ENCODE measurements around the gene PHLDA2.

The PHLDA2 gene

GRCh38 chr11:2892215-2892966, 36.8 kb downstream of the PHLDA2 start:
- DNase-seq: peak in 1 of 2 experiments; percentile 58

DNA sequence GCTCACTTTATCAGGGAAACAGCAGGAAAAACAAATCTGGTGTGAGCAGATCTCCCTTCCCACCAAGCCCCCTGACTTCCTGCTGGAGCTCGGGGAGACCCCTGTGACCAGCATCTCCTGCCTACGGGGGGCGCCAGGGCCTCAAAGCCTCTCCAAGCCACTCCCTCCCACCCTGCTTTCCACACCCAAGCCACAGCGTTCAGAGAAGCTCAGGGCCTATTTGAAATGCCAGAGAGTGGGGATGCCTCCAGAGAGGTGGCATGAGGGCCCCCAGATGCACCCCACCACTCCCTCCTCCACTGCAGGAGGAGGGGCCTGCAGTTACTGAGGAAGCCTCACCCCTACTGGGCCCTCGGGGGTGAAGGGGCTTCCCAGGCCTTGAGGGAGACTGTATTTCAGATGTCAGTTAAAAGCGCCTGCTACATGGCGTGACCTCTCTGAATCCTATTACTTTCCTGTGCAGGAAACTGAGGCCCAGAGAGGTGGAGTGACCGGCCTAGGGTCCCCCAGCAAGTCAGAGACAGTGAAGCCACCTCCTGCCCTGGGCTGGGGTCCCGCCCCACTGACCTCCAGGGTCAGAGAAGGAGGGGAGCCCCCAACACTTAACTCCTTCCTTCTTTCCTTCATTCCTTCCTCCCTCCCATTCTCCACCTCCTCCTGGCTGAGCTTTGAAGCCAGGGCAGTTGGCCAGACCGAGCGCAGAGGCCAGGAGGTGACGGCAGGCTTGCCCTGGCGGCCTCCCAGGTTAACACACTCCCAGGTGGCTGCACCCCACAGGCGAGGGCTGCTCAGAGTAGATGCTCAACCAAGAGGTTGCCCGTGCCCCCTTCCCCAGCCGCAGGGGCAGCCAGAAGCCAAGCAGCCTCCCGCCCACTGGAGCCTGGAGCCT, 37.6 kb downstream of the PHLDA2 start:
- DNase-seq: peak in 1 of 2 experiments; percentile 67

- DNase-seq: no peak
Observed at GRCh38 chr11:2890466-2891294, 38.5 kb downstream of the PHLDA2 start.

DNA sequence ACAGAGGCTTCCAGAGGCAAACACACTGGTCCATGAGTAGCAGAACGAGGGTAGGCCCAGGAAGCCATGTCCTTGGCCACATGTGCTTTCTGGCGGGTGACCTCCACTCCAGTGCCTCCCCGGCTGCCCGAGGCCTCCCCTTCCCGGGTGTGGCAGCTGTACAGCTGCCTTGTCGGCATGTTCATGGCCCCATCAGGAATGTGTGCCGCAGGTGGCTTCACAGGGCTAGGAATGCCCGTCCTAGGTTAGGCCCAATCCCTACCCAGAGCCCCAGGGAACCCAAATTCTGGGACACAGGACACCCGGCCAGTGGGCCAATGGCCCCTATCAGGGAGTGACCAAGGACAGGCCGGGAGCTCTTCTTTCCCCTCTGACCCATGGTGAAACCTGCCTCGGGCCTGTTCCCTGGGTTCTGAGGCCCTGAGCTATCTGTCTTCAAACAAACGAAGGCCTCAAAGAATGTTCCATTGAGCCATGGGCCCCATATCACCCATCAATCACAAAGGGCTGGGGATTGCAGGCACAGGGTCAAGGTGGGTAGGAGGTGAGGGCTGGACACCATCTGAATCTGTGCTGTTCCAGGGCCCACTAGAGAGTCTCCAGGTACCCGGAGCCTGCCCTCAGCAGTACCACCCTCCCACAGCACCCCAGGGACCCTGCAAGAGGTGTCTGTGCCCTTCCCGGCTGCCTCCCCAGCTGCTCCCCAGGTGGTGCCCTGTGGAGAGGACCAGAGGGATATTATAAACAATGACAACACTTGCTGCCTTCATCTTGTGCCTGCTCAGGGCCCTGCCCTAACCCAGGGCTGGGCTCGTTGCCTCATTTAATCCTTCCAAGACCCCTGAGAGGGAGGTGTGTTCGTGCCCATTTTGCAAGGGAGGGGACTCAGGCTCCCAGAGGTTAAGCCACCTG, 39.6 kb downstream of the PHLDA2 start:
- no peak for DNase-seq

DNA sequence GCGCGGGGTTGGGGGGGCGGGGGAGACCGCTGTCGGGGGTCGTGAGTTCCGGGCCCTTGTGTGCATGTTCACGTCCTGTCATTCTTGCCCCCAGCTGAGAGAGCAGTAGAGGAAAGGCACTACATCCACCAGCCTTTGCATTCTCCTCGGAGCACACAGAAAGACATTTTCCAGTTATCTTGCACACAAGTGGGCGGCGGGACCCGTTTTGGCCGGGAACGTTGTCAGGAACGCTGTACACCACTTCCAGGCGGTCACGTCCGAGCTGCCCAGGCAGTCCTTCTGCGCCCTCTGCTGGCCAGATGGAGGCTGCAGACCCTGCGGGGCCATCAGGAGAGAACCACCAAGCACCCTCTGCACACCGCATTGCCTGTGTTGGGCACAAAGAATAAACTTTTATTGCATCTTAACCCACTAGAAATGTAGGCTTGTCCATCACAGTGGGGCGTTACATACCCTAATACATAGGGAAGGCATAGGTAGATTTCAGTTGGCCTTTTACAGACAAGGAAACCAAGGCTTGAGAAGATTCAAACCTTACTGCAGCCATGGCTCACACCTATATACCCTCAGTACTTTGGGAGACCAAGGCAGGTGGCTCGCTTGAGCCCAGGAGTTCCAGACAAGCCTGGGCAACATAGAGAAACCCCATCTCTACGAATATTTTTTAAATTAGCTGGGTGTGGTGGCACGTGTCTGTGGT, 40.8 kb downstream of the PHLDA2 start:
- DNase-seq: peak; percentile 41 to 85

- no peak for DNase-seq
Observed at GRCh38 chr11:2887515-2888195, 41.6 kb downstream of the PHLDA2 start.

- no peak for DNase-seq
Observed at GRCh38 chr11:2886936-2887335, 42.3 kb downstream of the PHLDA2 start.

GRCh38 chr11:2886191-2886894, 42.9 kb downstream of the PHLDA2 start:
- no peak for DNase-seq

- peak in 1 of 2 experiments; percentile 71 for DNase-seq
Observed at GRCh38 chr11:2885678-2886081, 43.5 kb downstream of the PHLDA2 start, which contains the start of gene CDKN1C. CDKN1C (minus strand) TSS chr11:2885775; CDS start chr11:2885456, 319 bp downstream.

DNA sequence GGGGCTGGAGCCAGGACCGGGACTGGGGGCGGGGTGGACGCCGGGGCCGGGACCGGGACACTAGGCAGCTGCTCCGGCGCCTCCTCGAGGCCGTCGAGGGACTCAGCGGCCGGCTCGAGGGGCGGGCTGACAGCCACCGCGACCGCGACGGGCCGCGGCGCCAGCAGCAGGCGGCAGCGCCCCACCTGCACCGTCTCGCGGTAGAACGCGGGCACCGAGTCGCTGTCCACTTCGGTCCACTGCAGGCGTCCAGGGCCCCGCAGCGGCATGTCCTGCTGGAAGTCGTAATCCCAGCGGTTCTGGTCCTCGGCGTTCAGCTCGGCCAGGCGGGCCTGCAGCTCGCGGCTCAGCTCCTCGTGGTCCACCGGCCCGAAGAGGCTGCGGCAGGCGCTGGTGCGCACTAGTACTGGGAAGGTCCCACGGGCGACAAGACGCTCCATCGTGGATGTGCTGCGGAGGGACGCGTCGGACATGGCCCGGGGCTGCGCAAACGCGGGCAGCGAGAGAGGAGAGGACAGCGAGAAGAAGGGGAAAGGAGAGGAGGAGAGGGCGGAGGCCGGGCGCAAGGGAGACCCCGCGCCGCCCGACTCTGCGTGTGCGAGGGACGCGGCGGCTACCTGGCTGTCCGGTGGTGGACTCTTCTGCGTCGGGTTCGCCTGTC, 44.1 kb downstream of the PHLDA2 start:
- DNase-seq: no peak

DNA sequence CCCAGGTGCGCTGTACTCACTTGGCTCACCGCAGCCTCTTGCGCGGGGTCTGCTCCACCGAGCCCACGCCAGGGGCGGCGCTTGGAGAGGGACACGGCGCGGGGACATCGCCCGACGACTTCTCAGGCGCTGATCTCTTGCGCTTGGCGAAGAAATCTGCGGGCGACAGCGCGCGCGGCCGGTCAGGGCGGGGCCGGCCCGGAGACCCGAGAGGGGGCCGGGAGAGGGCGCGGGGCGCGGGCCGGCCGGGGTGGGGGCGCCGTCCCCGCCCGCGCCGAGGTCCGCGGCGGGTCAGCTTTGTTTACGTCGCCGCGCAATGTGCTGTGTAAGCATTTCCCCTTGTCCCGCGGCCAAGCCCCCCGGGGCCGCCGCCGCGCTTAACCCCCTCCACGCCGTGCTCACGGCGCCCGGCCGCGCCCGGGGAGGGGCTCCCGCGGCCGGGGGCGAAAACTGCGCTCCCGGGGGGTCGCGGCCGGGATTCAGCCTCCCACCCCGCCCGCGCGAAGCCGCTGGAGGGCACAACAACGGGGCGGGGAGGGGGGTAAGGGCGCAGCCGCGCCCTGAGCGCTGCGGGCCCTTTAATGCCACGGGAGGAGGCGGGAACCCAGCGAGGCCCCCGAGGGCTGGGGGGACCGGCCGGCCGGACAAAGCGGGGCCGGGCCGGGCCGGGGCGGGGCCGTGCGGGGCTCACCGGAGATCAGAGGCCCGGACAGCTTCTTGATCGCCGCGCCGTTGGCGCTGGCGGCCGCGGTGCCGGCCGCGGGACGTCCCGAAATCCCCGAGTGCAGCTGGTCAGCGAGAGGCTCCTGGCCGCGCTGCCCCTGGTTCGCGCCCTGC, 45.0 kb downstream of the PHLDA2 start:
- DNase-seq: no peak

DNA sequence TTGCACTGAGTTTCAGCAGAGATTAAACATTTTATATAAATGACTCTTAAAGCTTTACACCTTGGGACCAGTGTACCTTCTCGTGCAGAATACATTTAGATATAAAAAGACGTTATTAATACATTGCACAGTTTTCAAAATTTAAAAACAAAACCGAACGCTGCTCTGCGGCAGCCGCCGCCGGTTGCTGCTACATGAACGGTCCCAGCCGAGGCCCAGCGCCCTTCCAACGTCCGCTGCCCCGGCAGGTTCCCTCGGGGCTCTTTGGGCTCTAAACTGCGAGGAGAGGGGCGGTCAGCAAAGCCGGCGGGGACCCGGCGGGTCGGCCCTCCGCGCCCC, 45.6 kb downstream of the PHLDA2 start:
- no peak for DNase-seq

- DNase-seq: no peak
Observed at GRCh38 chr11:2882396-2883110, 46.7 kb downstream of the PHLDA2 start.

GRCh38 chr11:2881981-2882375, 47.2 kb downstream of the PHLDA2 start:
- no peak for DNase-seq

GRCh38 chr11:2881076-2881980, 47.9 kb downstream of the PHLDA2 start:
- DNase-seq: no peak

DNA sequence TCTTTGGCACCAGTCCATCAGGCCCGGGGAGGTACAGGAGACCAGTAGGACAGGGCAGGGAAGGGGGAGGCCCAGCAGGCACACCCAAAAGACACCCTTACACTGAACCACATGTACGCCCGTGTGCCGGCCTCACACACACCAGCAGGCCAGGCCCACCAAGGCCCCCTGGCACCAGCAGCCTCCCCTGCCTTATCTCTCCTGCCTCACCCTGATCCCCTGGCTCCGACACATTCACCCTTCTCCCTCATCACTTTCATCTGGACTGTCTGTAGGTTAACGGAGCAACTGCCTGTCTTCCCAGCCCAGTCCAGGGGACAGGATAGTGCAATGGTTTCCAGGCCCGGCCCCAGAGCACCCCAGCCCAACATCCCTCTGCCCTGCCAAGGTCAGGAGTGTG, 48.6 kb downstream of the PHLDA2 start:
- no peak for DNase-seq

GRCh38 chr11:2878782-2879181, 50.4 kb downstream of the PHLDA2 start:
- DNase-seq: no peak

Data from NCI-H446 (cell line).